ENCODE data around the gene NEBL.
"Not testable (repeated sequence)": the region's sequence is repeated elsewhere in the genome, so short reads cannot be mapped to it uniquely, and the experiment has no call there.

Gene NEBL

GRCh38 chr10:20897146-20897825 lies at the start of gene NEBL:
Gene NEBL (minus strand): TSS chr10:20897311. CDS start chr10:20897205, 106 bp downstream.
- ATAC-seq (replicated peaks) (no peak), DNase-seq (no peak)
- Mint-ChIP-seq H3K4me1 (no peaks in the 10 kb centered on the region), H3K9me3 (no peaks in the 10 kb centered on the region), H3K27ac (no peak within 1 kb of the TSS), H3K36me3 (no peaks in the 10 kb centered on the region), H3K27me3 (peaks cover 4% of the 10 kb centered on the region in 2 donors), H3K4me3 (no peak within 1 kb of the TSS)

GRCh38 chr10:20945546-20946332 lies 48.6 kb upstream of the NEBL start:
- Mint-ChIP-seq H3K4me3 (no peak overlapping the region), H3K27ac (no peak overlapping the region), H3K9me3 (peaks cover 0 to 1% of the 10 kb centered on the region in 2 donors), H3K27me3 (no peaks in the 10 kb centered on the region), H3K4me1 (peaks cover 3 to 7% of the 10 kb centered on the region in 2 donors), H3K36me3 (no peaks in the 10 kb centered on the region)
- no peak for ATAC-seq (replicated peaks)
- DNase-seq: no peak

- DNase-seq: no peak
These were observed 47.8 kb upstream of the NEBL start for GRCh38 chr10:20944789-20945502.

GRCh38 chr10:20939414-20939813 lies 42.3 kb upstream of the NEBL start:
- not testable (repeated sequence) for H3K4me3 Mint-ChIP-seq; DNase-seq; H3K4me1 Mint-ChIP-seq; ATAC-seq (replicated peaks); H3K36me3 Mint-ChIP-seq; H3K27ac Mint-ChIP-seq; H3K27me3 Mint-ChIP-seq
- peaks cover 7 to 10% of the 10 kb centered on the region in 2 donors for H3K9me3 Mint-ChIP-seq

More at GRCh38 chr10:20944789-20945502, 47.8 kb upstream of the NEBL start:
- no peaks in the 10 kb centered on the region for H3K36me3 Mint-ChIP-seq
- H3K27me3 Mint-ChIP-seq: no peaks in the 10 kb centered on the region
- peaks cover 3 to 7% of the 10 kb centered on the region in 2 donors for H3K4me1 Mint-ChIP-seq
- H3K27ac Mint-ChIP-seq: no peak overlapping the region
- no peak overlapping the region for H3K4me3 Mint-ChIP-seq
- peaks cover 0 to 3% of the 10 kb centered on the region in 2 donors for H3K9me3 Mint-ChIP-seq
- ATAC-seq (replicated peaks): no peak

- Mint-ChIP-seq H3K27ac (no peak overlapping the region), H3K4me3 (no peak overlapping the region), H3K36me3 (no peaks in the 10 kb centered on the region), H3K4me1 (no peaks in the 10 kb centered on the region), H3K27me3 (no peaks in the 10 kb centered on the region), H3K9me3 (peaks cover 7 to 15% of the 10 kb centered on the region in 2 donors)
- DNase-seq: no peak
- ATAC-seq (replicated peaks): no peak
These were observed 39.3 kb upstream of the NEBL start for GRCh38 chr10:20936396-20936795.

- peaks cover 7 to 15% of the 10 kb centered on the region in 2 donors for H3K9me3 Mint-ChIP-seq
- H3K27ac Mint-ChIP-seq: no peak overlapping the region
- no peaks in the 10 kb centered on the region for H3K4me1 Mint-ChIP-seq
- no peaks in the 10 kb centered on the region for H3K27me3 Mint-ChIP-seq
- no peak overlapping the region for H3K4me3 Mint-ChIP-seq
- DNase-seq: no peak
- no peaks in the 10 kb centered on the region for H3K36me3 Mint-ChIP-seq
- ATAC-seq (replicated peaks): no peak
These were observed 38.8 kb upstream of the NEBL start for GRCh38 chr10:20935931-20936330.

- ATAC-seq (replicated peaks) (no peak), DNase-seq (no peak)
- H3K4me1 Mint-ChIP-seq: no peaks in the 10 kb centered on the region
- H3K4me3 Mint-ChIP-seq: no peak overlapping the region
- no peaks in the 10 kb centered on the region for H3K27me3 Mint-ChIP-seq
- peaks cover 6 to 15% of the 10 kb centered on the region in 2 donors for H3K9me3 Mint-ChIP-seq
- H3K36me3 Mint-ChIP-seq: no peaks in the 10 kb centered on the region
- no peak overlapping the region for H3K27ac Mint-ChIP-seq
These were observed 38.2 kb upstream of the NEBL start for GRCh38 chr10:20935301-20935700.

- H3K27me3 Mint-ChIP-seq: no peaks in the 10 kb centered on the region
- peaks cover 6 to 13% of the 10 kb centered on the region in 2 donors for H3K9me3 Mint-ChIP-seq
- H3K4me1 Mint-ChIP-seq: no peaks in the 10 kb centered on the region
- no peak overlapping the region for H3K4me3 Mint-ChIP-seq
- ATAC-seq (replicated peaks): no peak
- no peaks in the 10 kb centered on the region for H3K36me3 Mint-ChIP-seq
- no peak for DNase-seq
- no peak overlapping the region for H3K27ac Mint-ChIP-seq
These were observed 36.6 kb upstream of the NEBL start for GRCh38 chr10:20933705-20934104.

- Mint-ChIP-seq H3K4me3 (no peak overlapping the region), H3K9me3 (peaks cover 6 to 10% of the 10 kb centered on the region in 2 donors), H3K36me3 (no peaks in the 10 kb centered on the region), H3K4me1 (no peaks in the 10 kb centered on the region), H3K27ac (no peak overlapping the region), H3K27me3 (no peaks in the 10 kb centered on the region)
- DNase-seq (no peak), ATAC-seq (replicated peaks) (no peak)
These were observed 35.6 kb upstream of the NEBL start for GRCh38 chr10:20932606-20933126.

GRCh38 chr10:20931156-20931795 lies 34.2 kb upstream of the NEBL start:
- Mint-ChIP-seq H3K4me1 (no peaks in the 10 kb centered on the region), H3K27ac (no peak overlapping the region), H3K9me3 (peaks cover 5 to 8% of the 10 kb centered on the region in 2 donors), H3K27me3 (no peaks in the 10 kb centered on the region), H3K4me3 (no peak overlapping the region), H3K36me3 (no peaks in the 10 kb centered on the region)
- DNase-seq (no peak), ATAC-seq (replicated peaks) (no peak)

- DNase-seq (no peak), ATAC-seq (replicated peaks) (no peak)
- Mint-ChIP-seq H3K27ac (no peak overlapping the region), H3K9me3 (peaks cover 5% of the 10 kb centered on the region in 2 donors), H3K36me3 (no peaks in the 10 kb centered on the region), H3K4me3 (no peak overlapping the region), H3K27me3 (no peaks in the 10 kb centered on the region), H3K4me1 (no peaks in the 10 kb centered on the region)
These were observed 30.3 kb upstream of the NEBL start for GRCh38 chr10:20927456-20927855.

GRCh38 chr10:20922451-20922850 lies 25.3 kb upstream of the NEBL start:
- Mint-ChIP-seq H3K9me3 (peaks cover 0 to 2% of the 10 kb centered on the region in 2 donors), H3K4me1 (no peaks in the 10 kb centered on the region), H3K27ac (no peak overlapping the region), H3K27me3 (no peaks in the 10 kb centered on the region), H3K36me3 (no peaks in the 10 kb centered on the region), H3K4me3 (no peak overlapping the region)
- DNase-seq: no peak
- ATAC-seq (replicated peaks): no peak

- ATAC-seq (replicated peaks): no peak
- H3K36me3 Mint-ChIP-seq: no peaks in the 10 kb centered on the region
- no peaks in the 10 kb centered on the region for H3K27me3 Mint-ChIP-seq
- H3K9me3 Mint-ChIP-seq: peaks cover 0 to 2% of the 10 kb centered on the region in 2 donors
- DNase-seq: no peak
- no peak overlapping the region for H3K27ac Mint-ChIP-seq
- H3K4me1 Mint-ChIP-seq: no peaks in the 10 kb centered on the region
- H3K4me3 Mint-ChIP-seq: no peak overlapping the region
These were observed 24.9 kb upstream of the NEBL start for GRCh38 chr10:20922033-20922432.

- DNase-seq: no peak
- ATAC-seq (replicated peaks): no peak
- no peaks in the 10 kb centered on the region for H3K27me3 Mint-ChIP-seq
- no peak overlapping the region for H3K4me3 Mint-ChIP-seq
- no peaks in the 10 kb centered on the region for H3K36me3 Mint-ChIP-seq
- H3K4me1 Mint-ChIP-seq: no peaks in the 10 kb centered on the region
- H3K27ac Mint-ChIP-seq: no peak overlapping the region
- no peaks in the 10 kb centered on the region for H3K9me3 Mint-ChIP-seq
These were observed 22.9 kb upstream of the NEBL start for GRCh38 chr10:20920061-20920460.
